NCI-H345 (cell line): ENCODE data around the gene KCNK16.
A peak's percentile ranks its signal among the peaks of the same experiment; 100 is the strongest.

Experiments
- DNase-seq: peaks from one replicate; lab custom pipeline; 2025; lab: John Stamatoyannopoulos, UW

The KCNK16 gene

GRCh38 chr6:39322306-39322850 lies at the start of gene KCNK16:
Gene KCNK16, minus strand, starts transcription at chr6:39322702. Its CDS starts 162 bp downstream, at chr6:39322540.
- DNase-seq = peak; percentile 47

DNA sequence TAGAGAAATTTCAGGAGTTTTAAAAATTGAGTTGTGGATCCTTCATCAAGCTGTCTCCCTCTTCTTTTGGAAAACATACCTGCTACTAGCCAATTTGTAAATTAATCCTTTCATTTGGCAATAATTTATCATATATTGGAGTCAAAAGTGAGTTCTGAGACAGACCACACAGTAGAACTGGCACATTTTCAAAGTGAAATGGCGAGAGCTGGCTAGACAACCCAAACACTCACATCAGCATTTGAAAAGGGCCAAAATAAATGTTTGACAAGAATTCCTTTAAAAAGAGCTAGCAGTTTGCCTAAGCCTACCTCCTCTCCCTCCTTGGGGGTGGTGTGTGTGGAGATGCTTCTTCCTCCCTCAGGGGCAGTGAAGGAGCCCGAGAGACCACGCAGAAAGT lies 47.9 kb upstream of the KCNK16 start:
- DNase-seq = no peak

GRCh38 chr6:39369987-39370386 lies 47.5 kb upstream of the KCNK16 start:
- no peak for DNase-seq

- DNase-seq = peak; percentile 24
These were observed 45.2 kb upstream of the KCNK16 start for GRCh38 chr6:39367700-39368099.

DNA sequence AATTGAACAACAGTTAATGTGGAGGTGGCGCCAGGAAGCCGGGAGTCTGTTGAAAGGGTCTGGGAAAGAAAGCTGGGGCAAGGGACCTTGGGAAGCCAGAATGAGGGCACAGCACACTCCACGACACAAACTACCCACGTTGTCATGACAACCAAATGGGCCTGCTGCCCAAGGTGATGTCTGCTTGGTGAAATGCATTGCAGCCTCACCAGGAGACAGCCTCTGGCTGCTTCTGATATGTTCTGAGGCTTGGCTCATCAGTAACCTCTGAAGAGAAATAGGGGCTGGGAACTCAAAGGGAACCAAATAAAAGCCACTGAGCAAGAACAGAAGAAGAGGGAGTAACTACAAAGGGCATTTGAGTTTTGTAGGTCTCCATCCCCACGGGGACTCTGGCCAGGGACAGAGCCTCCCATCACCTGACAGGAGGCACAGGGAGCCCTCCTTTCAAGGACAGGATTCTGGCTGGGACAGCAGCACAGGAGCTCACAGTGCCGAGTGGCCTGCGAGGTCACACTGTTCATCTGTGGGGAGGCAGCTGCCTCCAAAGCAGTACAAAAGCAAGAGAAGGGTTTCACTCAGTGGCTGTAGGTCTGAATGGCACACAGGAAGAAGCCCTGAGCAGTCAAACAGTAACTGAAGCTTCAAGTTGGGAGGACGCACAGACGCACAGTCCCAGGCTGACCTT lies 44.6 kb upstream of the KCNK16 start:
- DNase-seq = no peak

DNA sequence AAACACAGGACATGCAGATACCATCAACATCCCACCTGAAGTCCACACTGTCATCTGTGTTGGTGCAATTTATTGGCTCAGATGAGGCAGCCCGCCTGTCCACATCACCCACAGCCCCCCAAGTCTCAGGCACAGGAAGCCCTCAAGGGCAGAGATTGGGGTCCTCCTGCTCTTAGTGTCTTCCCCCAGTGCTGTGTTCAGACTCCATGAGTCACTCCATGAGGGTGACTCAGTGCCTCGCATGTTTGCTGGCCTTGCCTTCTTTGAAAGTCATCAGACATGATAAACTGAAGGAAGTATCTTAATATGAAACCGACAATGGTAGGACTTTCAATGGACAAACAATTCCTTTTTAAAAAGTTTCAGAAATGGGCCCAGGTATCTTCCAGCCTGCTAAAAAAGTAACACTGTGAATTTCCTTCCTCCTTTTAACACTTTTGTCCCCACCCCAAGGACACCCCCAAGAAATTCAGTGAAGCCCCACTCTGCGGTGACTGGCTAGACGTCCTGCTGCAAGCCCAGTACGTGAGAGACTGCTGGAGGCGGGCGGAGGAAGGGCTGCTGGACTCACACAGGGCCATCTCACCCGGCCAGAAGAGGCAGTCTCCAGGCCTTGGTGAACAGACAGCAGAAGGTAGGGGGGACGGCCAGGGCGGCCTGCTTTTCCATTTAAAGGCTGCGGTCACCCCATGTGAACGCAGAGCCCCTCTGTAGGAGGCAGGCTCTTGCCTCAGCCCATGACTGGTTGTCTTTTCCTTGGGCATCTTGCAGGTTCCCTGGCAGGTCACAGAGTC lies 43.0 kb upstream of the KCNK16 start:
- DNase-seq = no peak

- no peak for DNase-seq
These were observed 40.8 kb upstream of the KCNK16 start for GRCh38 chr6:39363280-39363679.

DNA sequence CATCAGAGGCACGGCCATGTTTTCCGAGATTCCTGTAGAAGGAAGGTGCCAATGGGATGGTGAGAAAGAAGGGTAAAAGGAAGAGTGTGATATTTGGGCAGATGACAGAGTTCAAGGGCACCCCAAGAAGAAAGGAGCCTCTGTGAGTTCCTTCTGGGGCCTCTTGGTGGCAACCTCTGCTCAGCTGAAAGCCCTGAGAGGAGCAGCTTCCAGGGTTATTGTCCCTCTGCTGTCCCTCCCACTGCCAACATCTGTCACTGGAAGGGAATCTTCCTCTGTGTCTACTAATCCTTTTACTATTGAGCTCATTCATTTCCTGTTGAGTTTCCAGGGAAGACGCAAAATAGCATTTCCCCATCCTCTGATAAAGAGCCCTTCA lies 40.0 kb upstream of the KCNK16 start:
- peak; percentile 41 for DNase-seq

DNA sequence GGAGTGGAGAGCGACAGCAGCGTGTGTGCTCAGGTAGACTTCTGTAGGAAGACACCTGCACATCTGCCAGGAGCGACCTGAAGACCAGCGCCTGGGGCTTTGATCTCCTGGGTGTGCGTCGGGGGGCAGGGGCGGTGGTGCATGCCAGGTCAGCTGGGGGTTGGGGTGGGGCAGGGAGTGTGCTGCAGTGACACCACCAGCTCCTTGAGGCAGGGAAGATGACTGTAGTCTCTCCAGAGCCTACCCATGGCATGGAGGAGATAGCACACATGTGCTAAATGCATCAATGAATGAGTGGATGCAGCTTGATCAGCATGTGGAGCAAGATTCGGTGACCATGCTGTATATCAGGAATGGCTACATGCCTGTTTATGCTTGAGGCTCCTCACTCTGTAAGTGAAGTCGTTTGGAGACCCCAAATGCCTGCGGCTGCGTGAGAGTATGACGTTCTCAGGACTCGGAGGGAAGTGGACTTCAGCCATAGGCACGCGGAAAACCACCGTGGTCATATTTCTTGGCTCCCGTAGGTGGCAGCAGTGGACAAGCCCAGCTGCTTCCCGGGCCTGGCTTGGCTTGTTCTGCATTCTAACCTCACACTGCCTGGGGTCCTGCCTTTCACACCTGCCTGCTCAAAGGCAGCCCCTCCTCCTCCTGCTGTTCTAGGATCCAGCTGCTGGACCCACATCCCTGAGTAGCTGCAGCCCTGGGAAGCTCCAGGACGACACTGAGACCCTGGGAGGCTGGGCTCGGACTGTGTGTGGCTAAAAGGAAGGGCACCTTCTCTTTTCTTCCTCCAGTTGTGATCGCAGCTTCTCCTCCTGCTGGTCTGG lies 39.4 kb upstream of the KCNK16 start:
- DNase-seq = peak; percentile 79

DNA sequence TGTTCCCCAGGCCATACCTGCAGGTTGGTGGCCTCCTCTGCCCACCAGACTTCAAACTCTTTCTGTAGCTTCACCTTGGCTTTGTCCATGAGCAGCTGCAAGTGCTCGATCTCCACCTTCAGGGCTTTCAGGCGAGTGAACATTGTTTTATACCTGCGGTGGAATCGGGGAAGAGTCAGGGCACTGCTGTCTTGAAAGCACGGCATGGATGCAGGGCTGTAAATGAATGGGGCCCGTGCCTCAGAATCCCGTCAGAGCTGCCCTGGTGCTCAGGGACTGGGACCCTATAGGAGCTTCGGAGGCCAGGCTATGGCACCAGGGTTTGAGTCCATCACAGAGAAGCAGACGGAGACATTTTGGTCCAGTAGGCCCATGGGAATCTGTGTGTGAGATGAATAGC lies 37.9 kb upstream of the KCNK16 start:
- no peak for DNase-seq

DNA sequence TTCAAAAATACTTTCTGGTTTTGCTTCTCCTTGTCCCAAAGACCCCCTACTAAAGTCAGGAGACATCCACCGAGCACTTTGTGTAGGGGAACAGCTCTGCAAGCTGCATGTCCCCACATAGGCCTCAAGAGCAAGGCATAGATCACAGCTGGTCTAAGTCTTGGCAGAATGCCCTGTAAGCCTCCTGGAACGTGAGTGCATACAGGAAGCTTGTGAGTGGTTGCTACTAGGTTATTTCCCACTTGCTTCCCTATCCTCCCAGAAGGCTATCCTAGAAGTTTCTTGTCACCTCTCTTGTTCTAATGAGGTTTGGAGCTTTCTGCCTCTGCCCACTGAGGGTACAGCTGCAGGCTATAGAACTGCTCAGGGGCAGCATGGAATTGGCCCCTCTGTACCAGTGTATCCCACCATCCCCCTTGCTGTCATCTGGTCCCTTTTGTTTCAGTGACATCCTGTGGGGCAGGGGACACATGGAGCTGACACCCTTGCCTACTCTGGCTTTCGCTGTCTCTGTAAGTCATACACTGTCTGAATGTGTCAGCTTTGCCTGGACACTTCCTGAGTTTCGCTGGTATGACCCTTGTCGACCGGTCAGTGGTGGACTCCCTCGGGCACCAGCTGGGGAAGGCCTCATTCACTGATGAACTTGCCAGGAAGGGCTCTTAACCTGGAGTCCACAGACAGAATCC lies 35.6 kb upstream of the KCNK16 start:
- peak; percentile 75 for DNase-seq

GRCh38 chr6:39353698-39354315 lies 31.3 kb upstream of the KCNK16 start:
- no peak for DNase-seq

GRCh38 chr6:39350723-39351505 lies 28.4 kb upstream of the KCNK16 start:
- DNase-seq = no peak

DNA sequence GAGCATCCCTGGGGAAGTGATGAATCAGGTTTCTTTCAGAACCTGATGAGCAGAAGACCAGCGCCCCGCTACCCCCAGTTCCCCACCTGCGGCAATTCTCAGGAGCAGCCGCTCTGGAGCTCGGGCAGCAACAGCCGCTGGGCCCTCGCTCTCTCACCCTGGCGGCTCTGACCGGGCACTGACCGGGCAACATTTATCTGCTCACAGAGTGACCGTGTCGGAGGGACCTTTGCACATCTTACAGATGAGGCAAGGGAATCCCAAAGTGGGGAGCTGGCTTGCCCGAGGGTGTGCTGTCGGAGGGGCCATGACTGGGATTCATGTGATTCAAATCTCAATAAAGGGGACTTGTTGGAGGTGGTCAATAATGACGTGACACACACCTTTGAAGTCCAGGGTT lies 26.2 kb upstream of the KCNK16 start:
- no peak for DNase-seq

GRCh38 chr6:39347906-39348585 lies 25.5 kb upstream of the KCNK16 start:
- DNase-seq = peak; percentile 63

DNA sequence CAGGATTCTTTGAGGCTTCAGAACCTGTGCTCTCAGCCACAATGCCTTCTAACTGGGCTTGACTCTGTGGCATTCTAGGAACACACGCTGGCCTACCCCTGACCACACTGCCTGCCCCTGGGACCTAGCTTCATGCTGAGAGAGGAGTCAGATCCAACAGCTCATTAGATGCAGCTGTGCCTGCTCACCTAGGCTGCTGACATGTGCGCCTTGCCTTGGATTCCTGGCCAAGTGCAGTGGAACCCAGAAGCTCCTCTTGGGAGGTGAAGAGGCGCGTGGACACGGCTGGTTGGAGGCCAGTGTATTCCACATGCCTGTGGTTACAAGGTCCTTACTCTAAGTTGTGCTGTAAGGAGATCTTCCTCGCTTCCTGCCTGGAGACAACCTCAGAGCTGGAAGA lies 24.7 kb upstream of the KCNK16 start:
- DNase-seq = no peak

DNA sequence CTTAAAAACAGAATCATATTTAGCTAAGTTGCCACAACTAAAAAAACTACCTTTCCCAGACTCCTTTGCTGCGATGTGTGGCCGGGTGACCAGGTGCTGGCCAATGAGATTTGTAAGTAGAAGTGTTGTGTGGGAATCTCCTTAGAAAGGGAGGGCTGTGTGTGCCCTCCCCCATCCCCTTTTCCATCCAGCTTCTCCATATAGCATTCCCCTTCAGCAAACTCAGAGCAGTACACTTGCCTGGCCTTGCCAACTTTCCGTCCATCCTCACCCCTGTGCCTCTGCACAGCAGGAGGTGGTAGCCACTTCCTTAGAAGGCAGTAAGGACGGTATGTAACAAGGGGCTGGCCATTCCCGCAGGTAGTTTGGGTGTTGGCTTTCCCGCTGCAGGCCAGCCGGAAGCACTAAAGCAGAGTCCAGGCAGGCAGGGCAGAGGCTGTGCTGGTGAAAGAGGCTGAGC lies 22.3 kb upstream of the KCNK16 start:
- no peak for DNase-seq

DNA sequence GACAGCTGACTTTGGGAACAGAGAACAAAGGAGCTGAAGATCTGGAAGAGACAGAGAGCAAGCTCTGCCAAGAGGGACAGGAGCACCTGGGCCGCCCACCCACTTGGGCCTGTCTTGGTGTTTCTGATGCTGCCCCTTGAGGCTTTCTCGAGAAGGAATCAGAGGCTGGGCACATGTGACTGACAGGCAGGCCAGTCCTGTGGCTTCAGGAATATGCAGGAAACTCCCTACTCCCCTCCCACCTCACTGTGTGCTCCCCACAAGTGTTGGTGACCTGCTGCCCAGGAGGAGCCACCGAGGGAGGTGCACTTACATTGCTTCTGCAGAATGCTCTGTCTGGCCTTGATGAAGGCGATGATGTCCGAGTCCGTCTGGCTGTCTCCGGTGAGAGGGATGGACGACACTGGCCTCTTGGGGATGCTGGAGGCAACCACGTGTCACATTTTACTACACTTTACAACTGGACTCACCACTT lies 20.9 kb upstream of the KCNK16 start:
- DNase-seq = no peak

- DNase-seq = peak; percentile 38
These were observed 20.3 kb upstream of the KCNK16 start for GRCh38 chr6:39342692-39343395.
